Measurements from ENCODE around the gene DGKZ. TPM values are rescaled to one million over a fixed set of nuclear protein-coding genes. Genes with fewer than 3 reads are reported as not detected.
A peak's percentile ranks its signal among the peaks of the same experiment; 100 is the strongest.

DGKZ gene
- total RNA-seq, 1 donor from 2014 or later = 77.1 TPM

- no peak for DNase-seq
- H3K36me3 ChIP-seq = peaks cover 41% of the 10 kb centered on the region
- TF ChIP-seq, protein P1, sequence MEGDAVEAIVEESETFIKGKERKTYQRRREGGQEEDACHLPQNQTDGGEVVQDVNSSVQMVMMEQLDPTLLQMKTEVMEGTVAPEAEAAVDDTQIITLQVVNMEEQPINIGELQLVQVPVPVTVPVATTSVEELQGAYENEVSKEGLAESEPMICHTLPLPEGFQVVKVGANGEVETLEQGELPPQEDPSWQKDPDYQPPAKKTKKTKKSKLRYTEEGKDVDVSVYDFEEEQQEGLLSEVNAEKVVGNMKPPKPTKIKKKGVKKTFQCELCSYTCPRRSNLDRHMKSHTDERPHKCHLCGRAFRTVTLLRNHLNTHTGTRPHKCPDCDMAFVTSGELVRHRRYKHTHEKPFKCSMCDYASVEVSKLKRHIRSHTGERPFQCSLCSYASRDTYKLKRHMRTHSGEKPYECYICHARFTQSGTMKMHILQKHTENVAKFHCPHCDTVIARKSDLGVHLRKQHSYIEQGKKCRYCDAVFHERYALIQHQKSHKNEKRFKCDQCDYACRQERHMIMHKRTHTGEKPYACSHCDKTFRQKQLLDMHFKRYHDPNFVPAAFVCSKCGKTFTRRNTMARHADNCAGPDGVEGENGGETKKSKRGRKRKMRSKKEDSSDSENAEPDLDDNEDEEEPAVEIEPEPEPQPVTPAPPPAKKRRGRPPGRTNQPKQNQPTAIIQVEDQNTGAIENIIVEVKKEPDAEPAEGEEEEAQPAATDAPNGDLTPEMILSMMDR (IDR thresholded peaks at IDR 0.05; ENCODE audit: borderline replicate concordance) = no peak
- no peaks in the 10 kb centered on the region for H3K27me3 ChIP-seq (ENCODE audit: low read depth)
- no peak overlapping the region for H3K4me3 ChIP-seq
- H3K4me1 ChIP-seq = peaks cover 76% of the 10 kb centered on the region
- intact Hi-C loops (cut with micrococcal nuclease) = no loop called here
- H3K9me3 ChIP-seq (replicated peaks) = no peaks in the 10 kb centered on the region
- H3K27ac ChIP-seq (replicated peaks) = no peak overlapping the region
Observed at GRCh38 chr11:46366260-46366659, 19.0 kb downstream of the DGKZ start.

GRCh38 chr11:46366661-46367161 lies 19.4 kb downstream of the DGKZ start:
- H3K4me1 ChIP-seq = peaks cover 71% of the 10 kb centered on the region
- TF ChIP-seq, protein P1 (IDR thresholded peaks at IDR 0.05; ENCODE audit: borderline replicate concordance) = no peak
- H3K27me3 ChIP-seq (ENCODE audit: low read depth) = no peaks in the 10 kb centered on the region
- H3K4me3 ChIP-seq = no peak overlapping the region
- peak overlapping the region; percentile 57 for H3K27ac ChIP-seq (replicated peaks)
- H3K36me3 ChIP-seq = peaks cover 46% of the 10 kb centered on the region
- intact Hi-C loops (cut with micrococcal nuclease) = no loop called here
- H3K9me3 ChIP-seq (replicated peaks) = no peaks in the 10 kb centered on the region
- DNase-seq = no peak

DNA sequence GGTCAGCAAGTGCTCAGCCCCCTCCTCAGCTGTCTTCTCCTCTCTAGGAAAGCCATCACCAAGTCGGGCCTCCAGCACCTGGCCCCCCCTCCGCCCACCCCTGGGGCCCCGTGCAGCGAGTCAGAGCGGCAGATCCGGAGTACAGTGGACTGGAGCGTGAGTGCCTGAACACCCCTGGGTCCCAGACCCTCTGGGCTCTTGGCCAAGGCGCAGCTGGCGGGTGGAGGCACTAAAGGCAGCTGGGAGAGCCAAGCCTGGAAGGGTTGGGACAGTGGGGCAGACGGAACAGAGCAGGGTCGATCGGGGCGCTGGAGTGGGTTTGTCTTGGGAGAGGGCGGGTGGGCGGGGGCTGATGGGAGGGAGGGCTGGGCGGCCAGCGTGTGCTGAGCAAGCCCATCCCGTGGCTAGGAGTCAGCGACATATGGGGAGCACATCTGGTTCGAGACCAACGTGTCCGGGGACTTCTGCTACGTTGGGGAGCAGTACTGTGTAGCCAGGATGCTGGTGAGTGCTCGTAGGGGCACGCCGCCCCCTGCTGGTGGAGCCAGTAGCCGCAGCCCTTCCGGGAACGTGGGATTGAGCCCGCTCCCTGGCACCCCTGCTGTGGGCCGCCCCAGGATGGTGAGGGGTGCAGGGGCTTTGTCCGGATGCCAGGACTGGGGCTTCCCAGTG lies 20.1 kb downstream of the DGKZ start:
- Histone ChIP-seq H3K36me3 (peaks cover 52% of the 10 kb centered on the region), H3K27me3 (ENCODE audit: low read depth) (no peaks in the 10 kb centered on the region), H3K9me3 (replicated peaks) (no peaks in the 10 kb centered on the region), H3K27ac (replicated peaks) (peak overlapping the region; percentile 57), H3K4me1 (peaks cover 65% of the 10 kb centered on the region), H3K4me3 (peak overlapping the region; percentile 21)
- DNase-seq = peak; percentile 75
- intact Hi-C loops (cut with micrococcal nuclease) = no loop called here
- TF ChIP-seq, protein P1 (IDR thresholded peaks at IDR 0.05; ENCODE audit: borderline replicate concordance) = peak; percentile 95

- TF ChIP-seq, protein P1 (IDR thresholded peaks at IDR 0.05; ENCODE audit: borderline replicate concordance) = peak; percentile 20
- Histone ChIP-seq H3K27ac (replicated peaks) (peak overlapping the region; percentile 57), H3K9me3 (replicated peaks) (no peaks in the 10 kb centered on the region), H3K27me3 (ENCODE audit: low read depth) (no peaks in the 10 kb centered on the region), H3K4me1 (peaks cover 60% of the 10 kb centered on the region), H3K4me3 (peak overlapping the region; percentile 21), H3K36me3 (peaks cover 57% of the 10 kb centered on the region)
- intact Hi-C loops (cut with micrococcal nuclease) = no loop called here
- no peak for DNase-seq
Observed at GRCh38 chr11:46367916-46368267, 20.6 kb downstream of the DGKZ start.

GRCh38 chr11:46369458-46370152 lies 22.3 kb downstream of the DGKZ start:
- Histone ChIP-seq H3K27ac (replicated peaks) (no peak overlapping the region), H3K4me3 (no peak overlapping the region), H3K4me1 (peaks cover 42% of the 10 kb centered on the region), H3K36me3 (peaks cover 74% of the 10 kb centered on the region), H3K9me3 (replicated peaks) (no peaks in the 10 kb centered on the region), H3K27me3 (ENCODE audit: low read depth) (no peaks in the 10 kb centered on the region)
- intact Hi-C loops (cut with micrococcal nuclease) = no loop called here
- TF ChIP-seq, protein P1 (IDR thresholded peaks at IDR 0.05; ENCODE audit: borderline replicate concordance) = peak; percentile 85
- DNase-seq = no peak

All from left ventricle myocardium inferior (tissue), 1 donor.